Mammary epithelial cell (primary cell): Measurements from ENCODE around the gene DNAJC1.

ENCODE experiments used
- EZH2 ChIP-seq: IDR thresholded peaks from 2 replicates; pipeline ENCODE4 v1.6.1; 2012; ENCODE audit warnings: low read length, inconsistent platforms, borderline replicate concordance
- TF ChIP-seq, protein P1 (sequence below), 2 donors: IDR thresholded peaks in 1 of 2; conservative IDR thresholded peaks in 1 of 2; 2 replicates each; pipeline ENCODE4 v1.5.1; 2011 to 2012; ENCODE audit warnings: inconsistent platforms in 2 of 2, low read length in 2 of 2, mild to moderate bottlenecking in 2 of 2, control low read depth in 1 of 2, low read depth in 1 of 2; ENCODE audit not compliant: insufficient read depth in 1 of 2; ENCODE audit errors: extremely low read depth in 1 of 2

GRCh38 chr10:21707498-21707897 is 296.0 kb downstream of the DNAJC1 start:
- TF ChIP-seq, protein P1, sequence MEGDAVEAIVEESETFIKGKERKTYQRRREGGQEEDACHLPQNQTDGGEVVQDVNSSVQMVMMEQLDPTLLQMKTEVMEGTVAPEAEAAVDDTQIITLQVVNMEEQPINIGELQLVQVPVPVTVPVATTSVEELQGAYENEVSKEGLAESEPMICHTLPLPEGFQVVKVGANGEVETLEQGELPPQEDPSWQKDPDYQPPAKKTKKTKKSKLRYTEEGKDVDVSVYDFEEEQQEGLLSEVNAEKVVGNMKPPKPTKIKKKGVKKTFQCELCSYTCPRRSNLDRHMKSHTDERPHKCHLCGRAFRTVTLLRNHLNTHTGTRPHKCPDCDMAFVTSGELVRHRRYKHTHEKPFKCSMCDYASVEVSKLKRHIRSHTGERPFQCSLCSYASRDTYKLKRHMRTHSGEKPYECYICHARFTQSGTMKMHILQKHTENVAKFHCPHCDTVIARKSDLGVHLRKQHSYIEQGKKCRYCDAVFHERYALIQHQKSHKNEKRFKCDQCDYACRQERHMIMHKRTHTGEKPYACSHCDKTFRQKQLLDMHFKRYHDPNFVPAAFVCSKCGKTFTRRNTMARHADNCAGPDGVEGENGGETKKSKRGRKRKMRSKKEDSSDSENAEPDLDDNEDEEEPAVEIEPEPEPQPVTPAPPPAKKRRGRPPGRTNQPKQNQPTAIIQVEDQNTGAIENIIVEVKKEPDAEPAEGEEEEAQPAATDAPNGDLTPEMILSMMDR (conservative IDR thresholded peaks at IDR 0.05 in 1 of 2, IDR thresholded peaks at IDR 0.05 in 1 of 2; ENCODE audit: extremely low read depth in 1 of 2, insufficient read depth in 1 of 2, low read depth in 1 of 2, low read length in 2 of 2) = no peak
- no peak for TF ChIP-seq EZH2
